GM19023 (cell line): ENCODE data around the gene DDX31.

Experiments
- ATAC-seq: cut with Tn5 transposase; IDR thresholded peaks from one replicate; pipeline ENCODE4 v1.9.1; 2021; ENCODE audit warnings: mild to moderate bottlenecking, moderate library complexity; ENCODE audit not compliant: unreplicated experiment

The DDX31 gene

GRCh38 chr9:132638240-132638639 lies 31.5 kb downstream of the DDX31 start:
- no peak for ATAC-seq

GRCh38 chr9:132637801-132638200 lies 32.0 kb downstream of the DDX31 start:
- ATAC-seq = no peak

- no peak for ATAC-seq
Measured at GRCh38 chr9:132637351-132637750, 32.4 kb downstream of the DDX31 start.

- no peak for ATAC-seq
Measured at GRCh38 chr9:132634327-132634726, 35.5 kb downstream of the DDX31 start.

- ATAC-seq = no peak
Measured at GRCh38 chr9:132632413-132633129, 37.2 kb downstream of the DDX31 start.

- no peak for ATAC-seq
Measured at GRCh38 chr9:132631685-132632084, 38.1 kb downstream of the DDX31 start.

- no peak for ATAC-seq
Measured at GRCh38 chr9:132631280-132631679, 38.5 kb downstream of the DDX31 start.

- no peak for ATAC-seq
Measured at GRCh38 chr9:132630811-132631210, 39.0 kb downstream of the DDX31 start.

GRCh38 chr9:132630116-132630515 lies 39.7 kb downstream of the DDX31 start:
- no peak for ATAC-seq

GRCh38 chr9:132628746-132629145 lies 41.0 kb downstream of the DDX31 start:
- ATAC-seq = no peak

- ATAC-seq = no peak
Measured at GRCh38 chr9:132627594-132627993, 42.2 kb downstream of the DDX31 start.

- no peak for ATAC-seq
Measured at GRCh38 chr9:132627106-132627505, 42.7 kb downstream of the DDX31 start.

- ATAC-seq = no peak
Measured at GRCh38 chr9:132626285-132626684, 43.5 kb downstream of the DDX31 start.

GRCh38 chr9:132622159-132622558 lies 47.6 kb downstream of the DDX31 start:
- ATAC-seq = no peak

- ATAC-seq = no peak
Measured at GRCh38 chr9:132616725-132617124, 53.1 kb downstream of the DDX31 start.

GRCh38 chr9:132615774-132616173 lies 54.0 kb downstream of the DDX31 start:
- no peak for ATAC-seq

- no peak for ATAC-seq
Measured at GRCh38 chr9:132614324-132614723, 55.5 kb downstream of the DDX31 start.

GRCh38 chr9:132610661-132611060 lies 59.1 kb downstream of the DDX31 start:
- no peak for ATAC-seq

- no peak for ATAC-seq
Measured at GRCh38 chr9:132609829-132610228, 60.0 kb downstream of the DDX31 start.

GRCh38 chr9:132609184-132609583 lies 60.6 kb downstream of the DDX31 start:
- no peak for ATAC-seq

- ATAC-seq = no peak
Measured at GRCh38 chr9:132606066-132606465, 63.7 kb downstream of the DDX31 start.

GRCh38 chr9:132605387-132605786 lies 64.4 kb downstream of the DDX31 start:
- no peak for ATAC-seq

GRCh38 chr9:132602207-132602606 lies 67.6 kb downstream of the DDX31 start:
- ATAC-seq = no peak
